SIG-M5 (cell line): ENCODE data around the gene DBNL.
"Not testable (repeated sequence)": the region's sequence is repeated elsewhere in the genome, so short reads cannot be mapped to it uniquely, and the experiment has no call there.

Source experiments
- DNase-seq: peaks from one replicate; lab custom pipeline; 2025; lab: John Stamatoyannopoulos, UW

Gene DBNL

GRCh38 chr7:44044315-44045225 lies at the start of gene DBNL:
Gene DBNL, plus strand, starts transcription at chr7:44044702. Its CDS starts 36 bp downstream, at chr7:44044738.
- no peak for DNase-seq

GRCh38 chr7:43997532-43997931 lies 47.0 kb upstream of the DBNL start, which contains the start of gene SPDYE1:
Gene SPDYE1, plus strand, starts transcription at chr7:43997897. Its CDS starts 2,053 bp downstream, at chr7:43999950.
- not testable (repeated sequence) for DNase-seq

- not testable (repeated sequence) for DNase-seq
Observed at GRCh38 chr7:44012081-44012480, 32.4 kb upstream of the DBNL start.

- not testable (repeated sequence) for DNase-seq
Observed at GRCh38 chr7:44015090-44015489, 29.4 kb upstream of the DBNL start.

- DNase-seq: peak; percentile 65
Observed at GRCh38 chr7:44018857-44019807, 25.4 kb upstream of the DBNL start.

GRCh38 chr7:44019825-44020224 lies 24.7 kb upstream of the DBNL start:
- not testable (repeated sequence) for DNase-seq

GRCh38 chr7:44022069-44022468 lies 22.4 kb upstream of the DBNL start:
- DNase-seq: not testable (repeated sequence)

- not testable (repeated sequence) for DNase-seq
Observed at GRCh38 chr7:44022796-44023467, 21.6 kb upstream of the DBNL start.

GRCh38 chr7:44029433-44029832 lies 15.1 kb upstream of the DBNL start:
- not testable (repeated sequence) for DNase-seq

- DNase-seq: not testable (repeated sequence)
Observed at GRCh38 chr7:44030029-44030428, 14.5 kb upstream of the DBNL start.

- not testable (repeated sequence) for DNase-seq
Observed at GRCh38 chr7:44031319-44031718, 13.2 kb upstream of the DBNL start.

GRCh38 chr7:44032031-44032430 lies 12.5 kb upstream of the DBNL start:
- not testable (repeated sequence) for DNase-seq

GRCh38 chr7:44033971-44034844 lies 10.3 kb upstream of the DBNL start:
- DNase-seq: not testable (repeated sequence)

- not testable (repeated sequence) for DNase-seq
Observed at GRCh38 chr7:44036364-44036763, 8.1 kb upstream of the DBNL start.

GRCh38 chr7:44037951-44038350 lies 6.6 kb upstream of the DBNL start:
- not testable (repeated sequence) for DNase-seq

GRCh38 chr7:44038553-44038952 lies 5.9 kb upstream of the DBNL start:
- DNase-seq: not testable (repeated sequence)

- not testable (repeated sequence) for DNase-seq
Observed at GRCh38 chr7:44038961-44039558, 5.4 kb upstream of the DBNL start.

GRCh38 chr7:44039800-44040492 lies 4.6 kb upstream of the DBNL start:
- DNase-seq: not testable (repeated sequence)

GRCh38 chr7:44040493-44040891 lies 4.0 kb upstream of the DBNL start:
- DNase-seq: not testable (repeated sequence)

- no peak for DNase-seq
Observed at GRCh38 chr7:44042221-44042620, 2.3 kb upstream of the DBNL start.
